ENCODE results near the gene ADPRHL1.
"Not testable (repeated sequence)": the region's sequence is repeated elsewhere in the genome, so short reads cannot be mapped to it uniquely, and the experiment has no call there.

Gene ADPRHL1

GRCh38 chr13:113451951-113452421 is 1.3 kb downstream of the ADPRHL1 start:
- no peak for FAIRE-seq

GRCh38 chr13:113450861-113451620 is 2.2 kb downstream of the ADPRHL1 start:
- not testable (repeated sequence) for FAIRE-seq

GRCh38 chr13:113450348-113450744 is 2.9 kb downstream of the ADPRHL1 start:
- not testable (repeated sequence) for FAIRE-seq

GRCh38 chr13:113449693-113450347 is 3.5 kb downstream of the ADPRHL1 start:
- FAIRE-seq, result no peak

GRCh38 chr13:113448885-113449692 is 4.2 kb downstream of the ADPRHL1 start:
- no peak for FAIRE-seq

- FAIRE-seq, result no peak
These were observed 4.8 kb downstream of the ADPRHL1 start for GRCh38 chr13:113448545-113448884.

- no peak for FAIRE-seq
These were observed 5.7 kb downstream of the ADPRHL1 start for GRCh38 chr13:113447596-113447995.

GRCh38 chr13:113446488-113446854 is 6.8 kb downstream of the ADPRHL1 start:
- no peak for FAIRE-seq

GRCh38 chr13:113445791-113446487 is 7.3 kb downstream of the ADPRHL1 start:
- FAIRE-seq, result no peak

- FAIRE-seq, result no peak
These were observed 9.3 kb downstream of the ADPRHL1 start for GRCh38 chr13:113443991-113444390.

GRCh38 chr13:113442985-113443362 is 10.3 kb downstream of the ADPRHL1 start:
- no peak for FAIRE-seq

GRCh38 chr13:113442354-113442984 is 10.8 kb downstream of the ADPRHL1 start:
- FAIRE-seq, result no peak

- FAIRE-seq, result no peak
These were observed 11.6 kb downstream of the ADPRHL1 start for GRCh38 chr13:113441661-113442060.

- no peak for FAIRE-seq
These were observed 15.8 kb downstream of the ADPRHL1 start for GRCh38 chr13:113437408-113438010.

- FAIRE-seq, result not testable (repeated sequence)
These were observed 16.4 kb downstream of the ADPRHL1 start for GRCh38 chr13:113436866-113437265.

GRCh38 chr13:113435907-113436306 is 17.4 kb downstream of the ADPRHL1 start:
- FAIRE-seq, result not testable (repeated sequence)

- FAIRE-seq, result no peak
These were observed 19.8 kb downstream of the ADPRHL1 start for GRCh38 chr13:113433391-113433916.

- FAIRE-seq, result no peak
These were observed 20.6 kb downstream of the ADPRHL1 start for GRCh38 chr13:113432506-113433270.

- FAIRE-seq, result no peak
These were observed 22.1 kb downstream of the ADPRHL1 start for GRCh38 chr13:113431171-113431570.

- FAIRE-seq, result no peak
These were observed 22.7 kb downstream of the ADPRHL1 start for GRCh38 chr13:113430378-113431110.

Data from islet of Langerhans (tissue), 1 donor.